Endothelial cell of umbilical vein (primary cell): ENCODE results near the gene APBB2.

Source experiments
- CTCF ChIP-seq, 2 donors: IDR thresholded peaks; 1 replicate in 1 of 2; 2 replicates in 1 of 2; pipeline ENCODE4 v1.5.1; 2011; ENCODE audit warnings: low read length in 2 of 2, mild to moderate bottlenecking in 2 of 2, moderate library complexity in 2 of 2, control low read depth in 1 of 2, inconsistent platforms in 1 of 2, low read depth in 1 of 2; ENCODE audit not compliant: insufficient read depth in 1 of 2; ENCODE audit errors: extremely low read depth in 1 of 2
- EZH2 ChIP-seq: IDR thresholded peaks from 2 replicates; pipeline ENCODE4 v1.6.1; 2012; ENCODE audit warnings: borderline replicate concordance, low read depth, mild to moderate bottlenecking, moderate library complexity, low read length, inconsistent platforms; ENCODE audit not compliant: severe bottlenecking
- MAX ChIP-seq: IDR thresholded peaks from 2 replicates; pipeline ENCODE4 v1.6.1; 2011; ENCODE audit not compliant: insufficient read depth, insufficient read length
- POLR2AphosphoS5 ChIP-seq: IDR thresholded peaks from 2 replicates; pipeline ENCODE4 v1.6.1; 2012; ENCODE audit warnings: low read depth, mild to moderate bottlenecking, control low read depth, low read length, moderate library complexity; ENCODE audit not compliant: insufficient read depth

- no peak for TF ChIP-seq MAX
- no peak for TF ChIP-seq EZH2
- no peak for TF ChIP-seq CTCF (IDR thresholded peaks at IDR 0.05; ENCODE audit: extremely low read depth in 1 of 2, insufficient read depth in 1 of 2, low read depth in 1 of 2, low read length in 2 of 2)
- no peak for TF ChIP-seq POLR2AphosphoS5
Observed at GRCh38 chr4:40831146-40831907, 383.0 kb downstream of the APBB2 start.
